LNCAP (cell line): ENCODE results near the gene GPR55.

Experiments
- TF ChIP-seq, protein P1 (sequence below): fragments of 450-650 bp; IDR thresholded peaks from 2 replicates; pipeline ENCODE4 v1.5.1; 2017; ENCODE audit warnings: mild to moderate bottlenecking

GPR55 gene

DNA sequence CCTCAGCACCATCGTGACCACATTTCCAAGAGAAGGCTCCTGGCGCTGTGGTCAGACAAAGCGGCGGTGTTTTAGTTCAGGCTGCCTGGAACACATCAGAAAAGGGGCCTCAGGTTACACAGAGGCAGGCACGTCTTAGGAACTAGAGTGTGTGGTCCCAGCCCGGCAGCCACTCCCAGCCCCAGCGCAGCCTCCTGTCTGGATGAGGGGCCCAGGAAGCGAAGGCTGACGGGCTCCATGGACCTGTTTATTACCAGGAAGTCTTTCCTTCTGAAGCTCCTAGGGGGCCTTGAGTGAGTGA, 10.0 kb upstream of the GPR55 start:
- TF ChIP-seq, protein P1, sequence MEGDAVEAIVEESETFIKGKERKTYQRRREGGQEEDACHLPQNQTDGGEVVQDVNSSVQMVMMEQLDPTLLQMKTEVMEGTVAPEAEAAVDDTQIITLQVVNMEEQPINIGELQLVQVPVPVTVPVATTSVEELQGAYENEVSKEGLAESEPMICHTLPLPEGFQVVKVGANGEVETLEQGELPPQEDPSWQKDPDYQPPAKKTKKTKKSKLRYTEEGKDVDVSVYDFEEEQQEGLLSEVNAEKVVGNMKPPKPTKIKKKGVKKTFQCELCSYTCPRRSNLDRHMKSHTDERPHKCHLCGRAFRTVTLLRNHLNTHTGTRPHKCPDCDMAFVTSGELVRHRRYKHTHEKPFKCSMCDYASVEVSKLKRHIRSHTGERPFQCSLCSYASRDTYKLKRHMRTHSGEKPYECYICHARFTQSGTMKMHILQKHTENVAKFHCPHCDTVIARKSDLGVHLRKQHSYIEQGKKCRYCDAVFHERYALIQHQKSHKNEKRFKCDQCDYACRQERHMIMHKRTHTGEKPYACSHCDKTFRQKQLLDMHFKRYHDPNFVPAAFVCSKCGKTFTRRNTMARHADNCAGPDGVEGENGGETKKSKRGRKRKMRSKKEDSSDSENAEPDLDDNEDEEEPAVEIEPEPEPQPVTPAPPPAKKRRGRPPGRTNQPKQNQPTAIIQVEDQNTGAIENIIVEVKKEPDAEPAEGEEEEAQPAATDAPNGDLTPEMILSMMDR: no peak

DNA sequence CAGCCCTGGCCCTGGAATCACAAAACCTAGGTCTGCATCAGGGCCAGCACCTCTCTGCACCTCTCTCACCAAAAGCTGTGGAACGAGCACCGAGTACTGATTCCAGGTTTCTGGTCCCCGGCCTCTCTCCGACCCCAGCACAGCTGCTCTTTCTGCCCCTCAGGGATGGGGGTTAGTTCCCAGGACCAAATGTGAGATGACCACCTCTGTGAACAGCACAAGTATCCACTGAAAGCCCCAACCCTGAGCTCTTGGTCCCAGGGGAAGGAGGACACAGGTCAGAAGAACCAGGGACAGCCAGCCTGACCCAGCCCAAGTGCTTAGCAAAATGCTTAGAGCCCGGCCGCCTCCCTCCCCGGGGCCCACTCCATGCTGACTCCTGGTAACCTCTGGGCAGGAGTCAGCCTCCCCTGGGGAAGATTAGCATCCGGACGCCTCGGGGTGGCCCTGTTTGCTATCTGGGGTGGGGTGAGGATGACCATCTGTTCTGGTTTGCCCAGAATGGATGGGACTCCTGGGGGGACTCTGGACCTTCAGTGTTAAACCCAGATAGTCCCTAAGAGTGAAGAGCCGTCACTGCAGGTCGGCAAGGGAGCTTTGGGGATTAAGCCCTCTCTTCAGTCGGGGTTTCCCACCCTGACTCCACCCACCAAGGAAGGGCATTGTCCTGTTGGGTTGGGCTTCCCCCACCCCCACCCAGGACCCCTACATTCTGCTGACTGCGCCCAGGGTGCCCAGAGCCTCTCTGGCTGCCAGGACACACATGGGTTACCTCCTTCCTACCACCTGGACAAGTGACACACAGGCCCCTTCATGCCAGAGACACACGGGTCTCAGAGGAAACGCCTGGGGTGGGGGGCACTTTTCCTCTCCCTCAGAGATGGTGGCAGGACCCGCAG, 9.4 kb upstream of the GPR55 start:
- TF ChIP-seq, protein P1: no peak

DNA sequence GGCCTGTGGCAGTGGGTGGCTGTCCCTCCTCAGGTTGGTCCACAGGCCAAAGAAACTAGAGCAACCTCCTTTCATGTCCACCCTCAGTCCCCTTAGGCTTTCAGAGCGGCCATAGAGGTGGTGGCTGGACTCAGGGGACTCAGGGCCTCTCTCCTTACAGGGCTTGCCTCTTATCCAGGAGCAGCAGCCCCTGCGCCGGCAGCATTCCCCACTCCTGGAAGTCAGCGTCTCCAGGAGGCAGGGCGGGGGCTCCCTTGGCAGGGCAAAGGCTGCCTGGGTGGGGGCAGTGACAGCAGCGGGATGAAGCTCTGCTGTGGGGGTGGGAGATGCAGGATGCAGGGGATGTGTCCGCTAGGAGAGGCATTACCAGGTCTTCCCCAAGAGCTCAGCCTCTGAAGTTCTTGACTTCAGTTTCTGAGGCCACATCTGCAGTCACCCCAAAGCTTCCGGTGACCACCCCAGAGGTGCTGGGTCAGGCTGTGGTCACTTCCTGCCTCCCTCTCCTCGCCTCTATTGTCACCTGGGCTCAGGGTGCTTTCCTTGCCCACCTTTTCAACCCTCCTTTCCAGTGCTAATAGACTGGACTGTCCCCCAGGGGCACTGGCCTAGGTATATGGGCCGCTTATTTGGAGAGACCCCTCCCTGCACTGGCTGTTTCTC, 8.6 kb upstream of the GPR55 start:
- TF ChIP-seq, protein P1: no peak

DNA sequence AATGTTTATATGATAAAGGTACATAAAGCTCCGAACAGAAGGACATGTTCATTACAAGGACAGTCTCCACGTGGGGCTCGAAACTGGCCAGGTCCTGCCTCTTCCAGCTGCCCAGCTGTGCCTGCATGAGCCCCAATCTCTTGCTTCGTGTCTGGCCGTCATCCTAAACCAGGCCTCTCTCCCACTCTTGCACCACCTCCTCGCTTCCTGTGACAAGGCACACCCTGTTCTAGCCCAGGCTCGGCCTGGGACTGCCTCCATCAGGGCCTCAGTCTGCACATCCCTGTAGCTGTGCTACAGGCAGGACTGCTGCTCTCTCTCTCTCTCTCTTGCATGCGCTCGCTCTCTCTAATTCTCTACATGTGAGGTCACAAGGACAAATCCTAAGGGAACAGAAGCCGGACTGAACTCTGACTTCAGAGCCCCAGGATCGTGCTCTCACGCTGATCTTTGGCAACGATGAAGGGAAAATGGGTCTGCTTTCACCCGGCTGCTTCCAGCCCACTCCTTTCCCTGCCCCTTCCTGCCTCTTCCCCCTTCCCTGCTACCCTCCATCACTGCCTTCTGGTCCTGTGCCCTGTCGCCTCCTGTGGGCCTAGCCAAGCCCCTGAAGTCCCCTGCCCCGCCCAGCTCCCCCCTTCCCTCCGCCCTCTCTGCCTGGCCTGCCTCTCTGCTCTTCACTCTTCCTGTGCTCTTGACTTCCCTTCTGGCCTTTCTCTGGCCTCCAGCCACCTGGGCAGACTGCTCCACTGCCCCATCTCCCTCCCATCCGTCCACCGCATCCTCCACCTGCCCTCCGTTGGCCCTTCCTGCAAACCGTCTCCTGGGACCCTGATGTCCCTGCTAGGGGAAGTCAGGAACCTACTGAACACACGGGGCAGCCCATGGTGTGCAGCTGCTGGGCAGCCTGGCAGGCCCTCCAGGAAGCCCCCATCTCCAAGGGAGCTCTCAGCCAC, 7.8 kb upstream of the GPR55 start:
- TF ChIP-seq, protein P1: no peak

DNA sequence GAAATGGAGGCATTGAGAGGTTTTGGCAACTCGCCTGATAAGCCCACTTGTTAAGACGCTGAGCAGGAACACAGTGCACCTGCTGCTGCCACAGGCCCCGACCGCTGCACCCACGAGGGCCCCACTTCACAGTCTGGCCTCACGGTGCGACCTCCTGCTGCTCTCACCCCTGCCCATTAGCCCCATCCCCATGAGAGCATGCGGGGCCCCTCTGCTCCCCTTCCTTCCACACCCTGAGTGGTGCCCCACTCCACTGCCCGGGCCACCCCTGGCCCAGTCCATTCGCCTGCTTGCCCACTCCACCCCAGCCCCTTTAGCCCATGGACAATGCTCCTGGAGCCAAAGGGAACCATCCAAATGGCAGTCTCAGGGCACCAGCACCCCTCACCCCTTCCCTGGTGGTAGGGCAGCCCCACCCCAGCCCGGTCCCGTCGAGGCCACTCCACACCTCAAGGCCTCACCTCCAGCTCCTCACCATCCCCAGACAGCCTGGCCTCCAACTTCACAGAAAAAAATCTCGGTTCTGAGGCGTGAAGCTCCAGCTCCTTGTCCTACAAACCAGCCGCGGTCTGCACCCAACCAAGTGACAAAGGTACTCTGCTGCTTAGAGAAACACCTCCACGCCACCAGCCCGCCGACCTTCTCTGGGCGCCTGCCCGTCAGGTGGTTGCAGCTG, 6.7 kb upstream of the GPR55 start:
- TF ChIP-seq, protein P1: no peak

DNA sequence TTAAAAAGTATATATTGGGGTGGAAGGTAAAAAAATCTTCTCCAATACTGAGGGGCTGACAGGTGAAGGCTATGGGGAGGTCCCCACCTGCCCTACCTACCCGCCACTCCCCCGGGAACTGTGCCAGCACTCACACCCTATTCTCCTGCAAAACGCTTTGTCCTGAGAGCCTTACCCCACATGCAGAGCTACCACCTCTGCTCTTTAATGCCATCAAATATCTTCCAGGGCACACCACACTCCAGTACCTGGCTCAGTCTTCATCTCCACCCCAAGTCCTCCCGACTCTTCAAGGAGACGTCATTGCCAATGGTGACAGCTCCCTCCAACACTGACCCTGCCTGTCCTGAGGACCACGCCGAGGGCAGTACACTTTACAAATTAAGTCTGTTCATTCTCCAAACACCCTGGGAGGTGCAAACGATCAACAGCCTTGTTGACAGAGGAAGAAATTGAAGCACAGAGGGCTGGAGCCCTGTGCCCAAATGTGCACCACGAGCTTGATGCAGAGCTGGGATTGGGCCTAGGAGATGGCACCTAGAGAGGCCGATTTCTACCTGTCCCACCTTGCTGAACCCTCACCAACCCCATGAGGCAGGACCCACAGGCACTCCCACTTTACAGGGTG, 6.0 kb upstream of the GPR55 start:
- TF ChIP-seq, protein P1: no peak
